Peyer's patch (tissue), 4 donors: Measurements from ENCODE around the gene WWOX.

Experiments
- POLR2A ChIP-seq, 2 donors: fragments of 450-650 bp; IDR thresholded peaks; one replicate each; pipeline ENCODE4 v1.5.1; 2017; ENCODE audit warnings: antibody characterized with exemption in 2 of 2, mild to moderate bottlenecking in 2 of 2, moderate library complexity in 2 of 2
- TF ChIP-seq, protein P1 (sequence below), 6 experiments: fragments of 450-650 bp in 4 of 6; fragments of 200-600 bp in 2 of 6; sonication (generic) in 1 of 6; IDR thresholded peaks; one replicate each; pipeline ENCODE4 v1.5.1; 2017 to 2019; ENCODE audit warnings: antibody characterized with exemption in 6 of 6, mild to moderate bottlenecking in 3 of 6, moderate library complexity in 1 of 6

DNA sequence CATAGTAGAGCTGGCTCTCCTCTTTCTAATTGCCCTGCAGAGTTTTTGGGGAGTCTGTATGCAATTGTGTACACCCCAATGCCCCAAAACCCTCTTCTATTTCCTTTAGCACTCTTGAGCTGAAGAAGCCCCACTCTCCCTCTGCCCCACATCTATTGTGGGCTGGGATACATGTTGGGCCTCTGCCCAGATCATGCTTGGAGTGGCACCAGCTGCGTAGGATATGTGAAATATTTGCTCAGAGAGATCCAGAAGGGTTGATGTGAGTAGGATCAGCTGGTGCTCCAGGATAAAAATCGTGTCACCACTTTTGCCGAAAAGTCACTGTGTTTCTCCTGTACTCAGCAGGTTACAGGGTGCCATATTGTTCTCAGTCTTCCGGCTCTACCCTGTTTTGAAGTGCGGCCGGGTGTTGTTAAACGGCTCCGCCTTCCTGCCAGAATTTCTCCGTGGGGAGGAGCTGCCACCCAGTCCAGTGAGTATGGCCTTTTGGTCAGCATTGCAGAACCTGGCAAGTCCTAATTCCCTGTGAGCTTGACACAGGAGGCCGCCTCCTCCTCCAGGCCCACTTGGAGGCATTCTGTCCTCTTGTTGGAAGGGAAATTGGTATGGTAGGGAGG is 664.5 kb downstream of the WWOX start:
- TF ChIP-seq POLR2A (IDR thresholded peaks at IDR 0.05): no peak
- TF ChIP-seq, protein P1, sequence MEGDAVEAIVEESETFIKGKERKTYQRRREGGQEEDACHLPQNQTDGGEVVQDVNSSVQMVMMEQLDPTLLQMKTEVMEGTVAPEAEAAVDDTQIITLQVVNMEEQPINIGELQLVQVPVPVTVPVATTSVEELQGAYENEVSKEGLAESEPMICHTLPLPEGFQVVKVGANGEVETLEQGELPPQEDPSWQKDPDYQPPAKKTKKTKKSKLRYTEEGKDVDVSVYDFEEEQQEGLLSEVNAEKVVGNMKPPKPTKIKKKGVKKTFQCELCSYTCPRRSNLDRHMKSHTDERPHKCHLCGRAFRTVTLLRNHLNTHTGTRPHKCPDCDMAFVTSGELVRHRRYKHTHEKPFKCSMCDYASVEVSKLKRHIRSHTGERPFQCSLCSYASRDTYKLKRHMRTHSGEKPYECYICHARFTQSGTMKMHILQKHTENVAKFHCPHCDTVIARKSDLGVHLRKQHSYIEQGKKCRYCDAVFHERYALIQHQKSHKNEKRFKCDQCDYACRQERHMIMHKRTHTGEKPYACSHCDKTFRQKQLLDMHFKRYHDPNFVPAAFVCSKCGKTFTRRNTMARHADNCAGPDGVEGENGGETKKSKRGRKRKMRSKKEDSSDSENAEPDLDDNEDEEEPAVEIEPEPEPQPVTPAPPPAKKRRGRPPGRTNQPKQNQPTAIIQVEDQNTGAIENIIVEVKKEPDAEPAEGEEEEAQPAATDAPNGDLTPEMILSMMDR (IDR thresholded peaks at IDR 0.05): no peak
